Hematopoietic multipotent progenitor cell treated with erythropoietin and hydrocortisone succinate and interleukin-3 and kit ligand, for 4 days (in vitro differentiated cells): ENCODE results near the gene RFT1.

ENCODE experiments used
- DNase-seq: peaks from one replicate; pipeline ENCODE4 v3.0.0-alpha.2; 2015

RFT1 gene

GRCh38 chr3:53130179-53131061 is at the start of gene RFT1:
RFT1 (minus strand) TSS chr3:53130435; CDS start chr3:53130400, 35 bp downstream.
- DNase-seq: peak; percentile 99

GRCh38 chr3:53179580-53179979 is 49.3 kb upstream of the RFT1 start:
- no peak for DNase-seq

GRCh38 chr3:53178246-53178645 is 48.0 kb upstream of the RFT1 start:
- DNase-seq: no peak

- no peak for DNase-seq
Measured at GRCh38 chr3:53175613-53176540, 45.6 kb upstream of the RFT1 start.

- DNase-seq: no peak
Measured at GRCh38 chr3:53174346-53175250, 44.4 kb upstream of the RFT1 start.

GRCh38 chr3:53173107-53173506 is 42.9 kb upstream of the RFT1 start:
- DNase-seq: no peak

- peak; percentile 75 for DNase-seq
Measured at GRCh38 chr3:53171827-53172505, 41.7 kb upstream of the RFT1 start.

GRCh38 chr3:53171064-53171418 is 40.8 kb upstream of the RFT1 start:
- no peak for DNase-seq

GRCh38 chr3:53170325-53171063 is 40.3 kb upstream of the RFT1 start:
- peak; percentile 84 for DNase-seq

GRCh38 chr3:53169832-53170324 is 39.6 kb upstream of the RFT1 start:
- DNase-seq: no peak

GRCh38 chr3:53169045-53169831 is 39.0 kb upstream of the RFT1 start:
- peak; percentile 77 for DNase-seq

- DNase-seq: no peak
Measured at GRCh38 chr3:53168175-53168923, 38.1 kb upstream of the RFT1 start.

GRCh38 chr3:53167418-53168174 is 37.4 kb upstream of the RFT1 start:
- DNase-seq: no peak

- peak; percentile 83 for DNase-seq
Measured at GRCh38 chr3:53166781-53167291, 36.6 kb upstream of the RFT1 start.

GRCh38 chr3:53166206-53166605 is 36.0 kb upstream of the RFT1 start:
- DNase-seq: no peak

- DNase-seq: no peak
Measured at GRCh38 chr3:53164911-53165310, 34.7 kb upstream of the RFT1 start.

GRCh38 chr3:53163444-53164387 is 33.5 kb upstream of the RFT1 start:
- DNase-seq: peak; percentile 47
